ENCODE results near the gene GALNT12. TPM values are rescaled to one million over a fixed set of nuclear protein-coding genes. Genes with fewer than 3 reads are reported as not detected.

Gene GALNT12
- total RNA-seq, 6 experiments from 2014 or later: 0.07 to 0.32 (median 0.15) TPM; not detected in 2

DNA sequence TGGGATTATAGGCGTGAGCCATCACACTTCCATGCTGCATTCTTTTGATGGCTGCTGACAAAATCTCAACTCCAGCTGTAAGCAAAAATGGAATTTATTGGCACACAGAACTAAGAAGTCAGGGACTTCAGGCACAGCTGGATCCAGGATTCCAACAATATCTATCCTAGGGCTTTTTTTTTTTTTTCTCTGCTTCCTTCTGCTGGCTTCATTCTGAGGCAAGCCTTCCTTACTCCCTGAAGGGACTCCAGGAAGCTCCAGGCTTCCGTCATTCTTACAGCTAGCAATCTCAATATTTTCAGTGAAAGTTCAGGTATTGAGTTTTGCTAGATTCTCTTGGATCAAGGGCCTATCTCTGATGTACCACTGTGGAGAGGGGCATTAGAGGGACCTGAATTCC is 66.1 kb downstream of the GALNT12 start:
- Mint-ChIP-seq H3K4me1 (ENCODE audit: low read depth) (peaks cover 9% of the 10 kb centered on the region; the same call in 1 of the 2 replicates), H3K27me3 (ENCODE audit: insufficient read depth) (peaks cover 29% of the 10 kb centered on the region), H3K36me3 (ENCODE audit: low read depth) (no peaks in the 10 kb centered on the region), H3K27ac (no peak overlapping the region), H3K9me3 (no peaks in the 10 kb centered on the region), H3K4me3 (no peak overlapping the region)
- DNase-seq: no peak
- TF ChIP-seq, protein P1, sequence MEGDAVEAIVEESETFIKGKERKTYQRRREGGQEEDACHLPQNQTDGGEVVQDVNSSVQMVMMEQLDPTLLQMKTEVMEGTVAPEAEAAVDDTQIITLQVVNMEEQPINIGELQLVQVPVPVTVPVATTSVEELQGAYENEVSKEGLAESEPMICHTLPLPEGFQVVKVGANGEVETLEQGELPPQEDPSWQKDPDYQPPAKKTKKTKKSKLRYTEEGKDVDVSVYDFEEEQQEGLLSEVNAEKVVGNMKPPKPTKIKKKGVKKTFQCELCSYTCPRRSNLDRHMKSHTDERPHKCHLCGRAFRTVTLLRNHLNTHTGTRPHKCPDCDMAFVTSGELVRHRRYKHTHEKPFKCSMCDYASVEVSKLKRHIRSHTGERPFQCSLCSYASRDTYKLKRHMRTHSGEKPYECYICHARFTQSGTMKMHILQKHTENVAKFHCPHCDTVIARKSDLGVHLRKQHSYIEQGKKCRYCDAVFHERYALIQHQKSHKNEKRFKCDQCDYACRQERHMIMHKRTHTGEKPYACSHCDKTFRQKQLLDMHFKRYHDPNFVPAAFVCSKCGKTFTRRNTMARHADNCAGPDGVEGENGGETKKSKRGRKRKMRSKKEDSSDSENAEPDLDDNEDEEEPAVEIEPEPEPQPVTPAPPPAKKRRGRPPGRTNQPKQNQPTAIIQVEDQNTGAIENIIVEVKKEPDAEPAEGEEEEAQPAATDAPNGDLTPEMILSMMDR (IDR thresholded peaks at IDR 0.05): no peak

DNA sequence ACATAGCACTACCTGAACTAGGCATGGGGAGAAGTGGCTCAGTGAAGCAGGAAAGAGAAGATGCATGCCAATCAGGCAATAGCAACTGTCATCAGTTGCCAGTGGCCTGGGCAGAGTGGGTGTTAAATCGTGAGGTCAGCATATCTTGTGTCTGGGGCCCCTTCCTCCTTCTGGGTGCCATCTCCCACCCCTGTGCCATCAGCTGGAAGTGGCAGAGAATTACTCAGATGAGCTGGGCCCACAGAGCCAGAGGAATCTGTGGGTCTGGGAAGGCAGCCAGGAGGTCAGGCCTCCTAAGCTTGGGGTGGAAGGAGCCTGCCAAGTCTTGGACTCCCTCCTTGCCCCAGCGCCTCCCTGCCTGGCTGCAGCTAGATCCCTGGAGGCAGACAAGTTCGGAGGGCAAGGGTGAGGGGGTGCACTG is 66.5 kb downstream of the GALNT12 start:
- peak; percentile 15 for DNase-seq
- no peak overlapping the region for H3K27ac Mint-ChIP-seq
- no peaks in the 10 kb centered on the region for H3K36me3 Mint-ChIP-seq (ENCODE audit: low read depth)
- no peak overlapping the region for H3K4me3 Mint-ChIP-seq
- peaks cover 10% of the 10 kb centered on the region for H3K4me1 Mint-ChIP-seq (ENCODE audit: low read depth)
- no peaks in the 10 kb centered on the region for H3K9me3 Mint-ChIP-seq
- TF ChIP-seq, protein P1 (IDR thresholded peaks at IDR 0.05): no peak
- H3K27me3 Mint-ChIP-seq (ENCODE audit: insufficient read depth): peaks cover 31% of the 10 kb centered on the region

DNA sequence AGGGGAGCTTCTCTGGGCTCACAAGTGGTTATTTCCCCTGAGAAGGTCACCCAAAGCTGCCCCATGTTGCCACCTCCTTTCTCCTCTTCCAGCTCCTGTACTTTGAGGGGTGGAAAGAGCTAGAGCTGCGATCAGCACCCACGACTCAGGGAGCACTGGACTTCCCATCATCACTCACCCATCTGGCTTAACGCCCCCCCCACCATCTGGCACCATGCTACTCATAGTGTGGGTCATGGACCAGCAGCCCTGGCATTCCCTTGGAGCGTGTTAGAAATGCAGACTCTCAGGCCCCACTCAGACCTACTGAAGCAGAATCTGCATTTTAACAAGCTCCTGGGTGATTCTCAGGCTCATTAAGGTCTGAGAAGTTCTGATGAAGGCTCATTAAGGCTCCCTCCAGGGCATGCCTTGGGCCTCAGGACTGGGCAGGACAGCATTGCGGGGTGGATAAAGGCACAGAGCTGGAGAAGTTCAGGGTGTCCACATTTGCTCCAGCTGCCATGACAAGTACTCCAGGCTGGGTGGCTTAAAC is 67.3 kb downstream of the GALNT12 start:
- TF ChIP-seq, protein P1 (IDR thresholded peaks at IDR 0.05): no peak
- Mint-ChIP-seq H3K27me3 (ENCODE audit: insufficient read depth) (peaks cover 31% of the 10 kb centered on the region), H3K27ac (no peak overlapping the region), H3K36me3 (ENCODE audit: low read depth) (no peaks in the 10 kb centered on the region), H3K4me1 (ENCODE audit: low read depth) (peaks cover 15% of the 10 kb centered on the region), H3K9me3 (no peaks in the 10 kb centered on the region), H3K4me3 (no peak overlapping the region)
- no peak for DNase-seq

DNA sequence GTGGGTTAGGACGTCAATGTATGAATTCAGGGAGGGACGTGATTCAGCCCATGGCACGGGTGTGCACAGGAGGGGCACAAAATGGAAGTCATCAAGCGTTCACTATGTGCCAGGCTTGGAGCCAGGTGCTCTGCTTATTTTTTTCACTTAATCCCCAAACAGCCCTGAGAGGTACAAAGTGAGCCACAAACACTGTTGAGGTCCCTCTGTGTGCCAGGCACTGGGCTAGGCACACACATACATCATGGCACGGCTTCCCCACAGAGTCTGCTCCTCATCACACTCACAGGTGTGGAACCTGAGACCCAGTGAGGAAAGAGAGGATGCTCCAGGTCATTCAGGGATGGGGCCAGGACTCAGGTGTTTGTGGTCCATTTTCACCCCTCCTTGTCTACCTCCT is 68.1 kb downstream of the GALNT12 start:
- DNase-seq: no peak
- Mint-ChIP-seq H3K4me1 (ENCODE audit: low read depth) (peaks cover 15% of the 10 kb centered on the region), H3K36me3 (ENCODE audit: low read depth) (no peaks in the 10 kb centered on the region), H3K9me3 (no peaks in the 10 kb centered on the region), H3K4me3 (no peak overlapping the region), H3K27me3 (ENCODE audit: insufficient read depth) (peaks cover 33% of the 10 kb centered on the region), H3K27ac (no peak overlapping the region)
- TF ChIP-seq, protein P1 (IDR thresholded peaks at IDR 0.05): no peak

DNA sequence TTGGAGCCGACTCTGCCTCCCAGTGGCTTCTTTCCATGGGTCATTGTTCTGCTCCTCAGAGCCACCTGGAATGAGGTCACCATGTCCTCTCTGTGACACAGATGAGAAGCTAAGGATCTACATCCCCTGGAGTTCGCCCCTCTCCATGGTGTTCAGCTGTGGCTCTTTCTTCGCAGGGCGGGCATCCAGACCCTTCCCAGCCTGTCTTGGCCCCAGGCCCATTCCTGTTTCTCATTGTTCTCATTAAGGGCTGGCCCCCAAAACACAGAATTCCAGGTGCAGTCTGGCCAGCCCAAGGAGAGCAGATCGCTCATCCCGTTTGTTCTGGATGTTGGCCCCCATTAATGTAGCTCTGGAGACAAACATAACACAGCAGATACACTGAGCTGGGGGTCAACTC is 69.8 kb downstream of the GALNT12 start:
- H3K27ac Mint-ChIP-seq: no peak overlapping the region
- no peak for DNase-seq

More for the DNA sequence above, 69.8 kb downstream of the GALNT12 start:
- Mint-ChIP-seq H3K9me3 (no peaks in the 10 kb centered on the region), H3K27me3 (ENCODE audit: insufficient read depth) (peaks cover 28% of the 10 kb centered on the region), H3K4me1 (ENCODE audit: low read depth) (peaks cover 26% of the 10 kb centered on the region), H3K36me3 (ENCODE audit: low read depth) (no peaks in the 10 kb centered on the region), H3K4me3 (no peak overlapping the region)
- TF ChIP-seq, protein P1 (IDR thresholded peaks at IDR 0.05): no peak
